ENCODE data around the gene GPR68.

GRCh38 chr14:91289464-91289863 is 45.0 kb upstream of the GPR68 start:
- no peak for TF ChIP-seq CTCF (IDR thresholded peaks at IDR 0.05)
- TF ChIP-seq RFX5 (IDR thresholded peaks at IDR 0.05), result no peak
- no peak for TF ChIP-seq REST (IDR thresholded peaks at IDR 0.05)
